ENCODE results near the gene PLEKHA7.

Gene PLEKHA7

GRCh38 chr11:16839821-16840220, 174.4 kb downstream of the PLEKHA7 start:
- DNase-seq (ENCODE audit: low spot score) = no peak

- no peak for DNase-seq (ENCODE audit: low spot score)
Measured at GRCh38 chr11:16834384-16834783, 179.8 kb downstream of the PLEKHA7 start.

DNA sequence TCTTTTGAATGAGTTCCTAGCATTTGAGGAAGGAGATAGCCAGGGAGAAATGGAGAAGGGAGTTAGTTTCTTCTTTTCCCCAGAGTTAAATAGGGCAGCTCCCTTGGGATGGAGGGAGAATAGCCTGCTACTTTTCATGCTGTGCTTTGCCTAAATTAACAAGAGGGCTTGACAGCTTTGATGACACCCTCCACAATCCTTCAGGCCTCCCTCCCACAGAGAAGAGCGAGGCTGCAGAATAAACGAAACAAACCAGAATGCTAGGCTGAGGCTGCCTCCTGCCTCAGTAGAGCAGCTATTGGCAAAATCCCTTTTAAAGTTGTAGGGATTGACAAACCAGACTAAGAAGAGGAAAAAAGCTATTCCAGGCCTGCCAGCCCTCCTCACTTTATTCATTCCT, 181.2 kb downstream of the PLEKHA7 start:
- DNase-seq (ENCODE audit: low spot score) = no peak

GRCh38 chr11:16832193-16832539, 182.0 kb downstream of the PLEKHA7 start:
- DNase-seq (ENCODE audit: low spot score) = no peak

DNA sequence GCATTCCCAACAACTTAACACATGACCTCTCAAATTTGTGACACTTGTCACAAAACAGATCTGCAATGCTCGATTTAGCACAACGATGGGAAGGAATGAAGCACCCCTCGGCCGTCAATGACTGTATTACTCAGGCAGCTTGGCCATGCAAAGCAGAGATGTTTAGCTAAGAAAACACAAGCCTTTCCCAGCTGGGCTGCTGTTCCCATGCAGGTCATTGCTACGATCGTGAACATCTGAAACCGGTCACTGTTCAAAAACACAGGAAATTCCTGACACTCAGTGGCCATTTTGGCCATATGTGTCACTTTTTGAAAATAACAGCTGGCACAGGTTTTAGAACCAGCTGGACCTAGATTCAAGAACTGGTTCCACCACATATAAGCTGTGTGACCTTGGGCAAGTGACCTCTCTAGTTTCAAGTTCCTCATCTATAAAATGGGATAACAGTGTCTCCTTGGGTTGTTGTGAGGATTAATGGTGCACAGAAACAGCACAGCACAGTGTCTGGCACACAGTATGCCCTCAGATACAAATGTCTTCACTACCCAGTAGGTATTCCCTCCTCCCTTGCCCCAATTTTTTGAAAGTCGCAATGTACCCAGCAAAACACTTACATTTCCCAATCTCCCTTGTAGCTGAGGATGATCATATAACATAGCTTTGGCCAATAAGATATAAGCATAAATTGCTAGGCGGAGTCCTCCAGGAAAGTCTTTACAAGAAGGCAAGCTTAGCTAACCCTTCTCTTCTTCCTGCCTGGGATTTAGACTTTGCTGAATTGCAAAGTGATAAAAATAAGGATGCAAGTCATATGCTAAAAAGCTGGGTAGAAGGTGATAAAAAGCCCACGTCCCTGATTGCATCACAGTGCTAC, 182.7 kb downstream of the PLEKHA7 start:
- no peak for DNase-seq (ENCODE audit: low spot score)

GRCh38 chr11:16827139-16827538, 187.1 kb downstream of the PLEKHA7 start:
- DNase-seq (ENCODE audit: low spot score) = no peak

DNA sequence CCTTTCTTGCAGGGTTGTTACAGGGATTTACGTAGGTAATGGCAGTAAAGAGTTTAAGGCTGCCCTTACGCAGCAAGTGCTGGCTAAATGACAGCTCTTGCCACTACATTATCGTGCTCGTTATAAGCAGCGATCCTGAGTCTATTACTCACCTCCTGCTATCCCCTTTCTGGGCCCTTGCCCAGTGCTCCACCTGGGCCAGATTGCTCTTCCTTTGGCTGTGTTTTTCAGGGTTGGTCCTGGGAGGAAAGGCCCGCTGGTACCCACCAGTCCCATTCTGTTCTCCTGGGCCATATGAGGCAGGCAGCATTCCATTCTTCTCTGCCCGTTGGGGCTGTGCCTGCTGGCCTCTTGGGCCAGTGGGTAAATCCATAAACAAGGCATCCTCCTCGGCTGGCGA, 188.2 kb downstream of the PLEKHA7 start:
- peak; percentile 65 for DNase-seq (ENCODE audit: low spot score)

GRCh38 chr11:16825101-16825500, 189.1 kb downstream of the PLEKHA7 start:
- DNase-seq (ENCODE audit: low spot score) = no peak

- peak; percentile 72 for DNase-seq (ENCODE audit: low spot score)
Measured at GRCh38 chr11:16820324-16821092, 193.7 kb downstream of the PLEKHA7 start.

DNA sequence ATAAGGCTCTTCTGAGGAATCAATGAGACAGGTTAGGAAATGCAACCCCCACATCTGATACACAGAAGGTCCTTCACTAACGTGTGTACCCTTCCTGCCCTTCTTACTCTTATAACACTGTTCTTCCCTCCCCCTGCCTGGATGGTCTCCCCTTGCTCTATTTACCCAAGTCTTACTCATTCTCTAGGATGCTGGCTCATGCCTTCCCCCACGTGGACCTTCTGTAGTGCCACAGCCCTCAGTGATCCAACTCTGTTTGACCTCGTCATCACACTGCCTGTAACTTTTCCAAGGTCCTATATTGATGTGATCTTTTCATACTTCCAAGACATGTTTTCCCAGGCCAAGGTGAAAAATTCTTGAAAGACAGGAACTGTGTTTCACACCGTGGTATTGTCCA, 195.9 kb downstream of the PLEKHA7 start:
- DNase-seq (ENCODE audit: low spot score) = no peak

DNA sequence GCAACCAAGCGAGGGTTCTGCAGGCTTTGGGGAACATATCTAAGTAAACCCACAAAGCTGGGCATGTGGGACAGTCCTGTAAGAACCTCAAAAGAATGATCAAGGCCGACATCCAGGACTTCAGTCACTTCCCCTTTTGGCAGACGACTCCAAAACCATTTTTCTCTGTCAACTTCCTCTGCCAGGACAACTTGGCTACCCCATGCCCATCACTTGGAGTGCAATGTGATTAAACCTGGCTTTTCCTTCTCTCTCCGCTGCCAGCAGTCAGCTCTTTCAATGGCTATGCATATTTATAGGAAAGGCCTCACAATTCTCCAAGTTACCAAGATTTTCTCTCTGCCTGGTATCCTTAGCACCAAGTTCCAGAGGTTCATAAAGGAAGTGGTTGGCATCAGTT, 196.9 kb downstream of the PLEKHA7 start:
- DNase-seq (ENCODE audit: low spot score) = no peak

DNA sequence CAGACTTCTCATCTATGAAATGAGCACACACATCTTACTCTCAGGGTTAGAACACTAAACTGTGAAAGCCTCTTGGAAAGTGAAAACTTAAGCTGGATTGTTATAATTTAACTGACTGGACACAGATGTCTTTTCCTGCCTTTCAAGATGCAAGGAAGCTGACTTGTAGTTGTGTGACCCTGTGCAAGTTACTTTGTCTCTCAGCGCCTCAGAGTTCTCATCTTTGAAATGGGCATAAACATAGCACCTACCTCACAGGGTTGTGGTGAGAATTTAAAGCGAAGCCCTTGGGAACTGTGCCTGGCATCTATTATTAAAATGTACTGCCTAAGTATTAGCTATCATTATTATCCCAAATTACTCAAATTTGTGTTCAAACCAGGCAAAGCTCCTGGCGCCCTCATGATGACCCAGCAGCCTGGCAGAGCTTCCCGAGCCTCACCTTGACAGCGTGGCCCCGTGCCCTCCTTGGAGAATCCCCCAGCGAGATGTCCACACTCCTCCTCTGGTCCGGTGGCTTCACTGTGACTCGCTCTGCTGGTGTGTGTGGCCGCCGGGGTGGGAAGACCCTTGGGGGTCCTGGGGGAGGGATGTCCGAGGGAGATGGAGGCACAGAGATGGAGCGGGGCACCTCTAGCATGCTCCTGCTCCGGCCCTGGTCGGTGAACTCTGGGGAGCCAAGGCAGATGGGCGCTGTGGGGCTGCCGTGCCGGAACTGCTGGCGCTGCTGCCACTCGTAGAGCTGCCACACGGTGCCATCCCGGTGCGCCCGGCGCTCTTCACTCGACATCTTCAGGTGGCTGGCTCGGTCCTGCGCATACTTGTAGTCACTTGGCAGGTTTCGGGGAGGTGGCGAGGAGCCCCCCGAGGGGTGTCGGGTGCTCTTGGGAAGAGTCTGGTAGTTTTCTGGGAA, 197.6 kb downstream of the PLEKHA7 start:
- DNase-seq (ENCODE audit: low spot score) = no peak

- DNase-seq (ENCODE audit: low spot score) = no peak
Measured at GRCh38 chr11:16815047-16815767, 199.0 kb downstream of the PLEKHA7 start.

- DNase-seq (ENCODE audit: low spot score) = no peak
Measured at GRCh38 chr11:16814410-16815046, 199.7 kb downstream of the PLEKHA7 start.

DNA sequence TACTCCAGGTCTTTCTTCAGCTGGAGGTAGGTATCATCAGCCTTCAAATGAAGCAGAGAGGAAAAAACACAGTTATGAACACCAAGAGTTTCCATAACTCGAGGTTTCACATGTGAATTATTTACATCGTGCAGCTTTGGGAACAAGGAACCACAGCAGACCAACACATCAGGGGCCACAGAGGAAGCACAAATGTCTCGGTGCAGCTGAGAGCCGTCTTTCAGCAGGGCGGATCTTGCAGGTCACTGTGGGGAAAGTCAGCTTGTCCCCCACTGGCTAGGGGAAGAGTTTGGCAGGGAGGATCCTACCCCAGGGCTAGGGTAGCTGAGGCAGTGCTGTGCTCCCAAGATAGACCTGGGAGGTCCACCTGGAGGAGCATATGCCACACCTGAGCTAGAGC, 201.1 kb downstream of the PLEKHA7 start:
- no peak for DNase-seq (ENCODE audit: low spot score)

DNA sequence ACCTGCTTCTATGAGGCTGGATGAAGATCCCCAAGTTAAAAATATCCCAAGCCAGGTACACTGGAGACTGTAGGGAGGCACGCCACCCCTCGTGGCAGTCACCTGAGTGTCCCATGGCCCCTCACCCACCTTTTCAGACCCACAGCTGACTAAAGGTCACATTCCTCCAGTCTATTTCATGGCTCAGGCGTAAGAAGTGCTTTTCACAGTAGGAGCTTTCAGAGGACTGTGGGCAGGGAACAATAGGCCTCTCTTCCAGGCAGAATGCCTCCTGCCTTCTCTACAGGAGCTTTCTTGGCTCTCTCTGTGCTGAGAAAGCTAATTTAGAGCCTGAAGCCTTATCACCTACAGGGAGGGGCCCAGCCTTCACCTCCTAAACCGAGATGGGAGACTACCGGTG, 201.9 kb downstream of the PLEKHA7 start:
- no peak for DNase-seq (ENCODE audit: low spot score)

- no peak for DNase-seq (ENCODE audit: low spot score)
Measured at GRCh38 chr11:16811136-16812020, 202.8 kb downstream of the PLEKHA7 start.

- DNase-seq (ENCODE audit: low spot score) = peak; percentile 76
Measured at GRCh38 chr11:16809886-16810668, 204.1 kb downstream of the PLEKHA7 start.

DNA sequence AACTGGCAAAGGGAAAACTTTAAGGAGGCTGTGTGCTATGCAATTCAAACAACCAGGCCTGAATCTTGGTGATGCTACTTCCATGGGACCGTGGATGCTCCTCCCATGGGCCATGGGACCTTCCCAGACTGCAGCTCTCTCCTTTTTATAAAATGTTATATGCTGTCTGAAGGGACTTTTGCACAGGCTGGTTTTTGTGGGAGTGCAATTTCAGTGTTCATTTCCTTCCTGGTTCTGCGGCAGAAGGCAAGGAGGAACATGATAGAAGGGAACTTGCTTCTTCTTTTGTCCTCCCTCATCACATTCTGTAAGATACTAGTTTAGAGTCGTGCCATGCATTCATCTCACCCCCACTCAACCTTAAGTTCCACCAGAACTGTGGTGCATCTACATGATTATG, 206.9 kb downstream of the PLEKHA7 start:
- no peak for DNase-seq (ENCODE audit: low spot score)

All from cerebellar cortex (tissue), 1 donor.